Dendritic cell treated with granulocyte-macrophage colony-stimulating factor and Interleukin-4, amounts not matched to agents 40 ng/mL and 50 ng/mL, for 4 days (primary cell): ENCODE measurements around the gene DLEC1.
"Not testable (repeated sequence)": the region's sequence is repeated elsewhere in the genome, so short reads cannot be mapped to it uniquely, and the experiment has no call there.

Experiments used
- H3K27ac Mint-ChIP-seq: one replicate; pipeline ENCODE4 v1.8.0; 2022; ENCODE audit warnings: mild to moderate bottlenecking, mixed read lengths
- H3K27me3 Mint-ChIP-seq: one replicate; pipeline ENCODE4 v1.8.0; 2022; ENCODE audit warnings: mild to moderate bottlenecking, mixed read lengths
- H3K36me3 Mint-ChIP-seq: one replicate; pipeline ENCODE4 v1.8.0; 2022; ENCODE audit warnings: low read depth, mixed read lengths
- H3K4me1 Mint-ChIP-seq: one replicate; pipeline ENCODE4 v1.8.0; 2022; ENCODE audit warnings: low read depth, mixed read lengths
- H3K4me3 Mint-ChIP-seq: one replicate; pipeline ENCODE4 v1.8.0; 2022; ENCODE audit warnings: mild to moderate bottlenecking, moderate library complexity, mixed read lengths
- H3K9me3 Mint-ChIP-seq: one replicate; pipeline ENCODE4 v1.8.0; 2022; ENCODE audit warnings: mixed read lengths
- intact Hi-C: fragments of 100-400 bp; cut with micrococcal nuclease; formaldehyde crosslinking; loops from one replicate; pipeline ENCODE4 v1.15.0; 2022

DLEC1 gene

DNA sequence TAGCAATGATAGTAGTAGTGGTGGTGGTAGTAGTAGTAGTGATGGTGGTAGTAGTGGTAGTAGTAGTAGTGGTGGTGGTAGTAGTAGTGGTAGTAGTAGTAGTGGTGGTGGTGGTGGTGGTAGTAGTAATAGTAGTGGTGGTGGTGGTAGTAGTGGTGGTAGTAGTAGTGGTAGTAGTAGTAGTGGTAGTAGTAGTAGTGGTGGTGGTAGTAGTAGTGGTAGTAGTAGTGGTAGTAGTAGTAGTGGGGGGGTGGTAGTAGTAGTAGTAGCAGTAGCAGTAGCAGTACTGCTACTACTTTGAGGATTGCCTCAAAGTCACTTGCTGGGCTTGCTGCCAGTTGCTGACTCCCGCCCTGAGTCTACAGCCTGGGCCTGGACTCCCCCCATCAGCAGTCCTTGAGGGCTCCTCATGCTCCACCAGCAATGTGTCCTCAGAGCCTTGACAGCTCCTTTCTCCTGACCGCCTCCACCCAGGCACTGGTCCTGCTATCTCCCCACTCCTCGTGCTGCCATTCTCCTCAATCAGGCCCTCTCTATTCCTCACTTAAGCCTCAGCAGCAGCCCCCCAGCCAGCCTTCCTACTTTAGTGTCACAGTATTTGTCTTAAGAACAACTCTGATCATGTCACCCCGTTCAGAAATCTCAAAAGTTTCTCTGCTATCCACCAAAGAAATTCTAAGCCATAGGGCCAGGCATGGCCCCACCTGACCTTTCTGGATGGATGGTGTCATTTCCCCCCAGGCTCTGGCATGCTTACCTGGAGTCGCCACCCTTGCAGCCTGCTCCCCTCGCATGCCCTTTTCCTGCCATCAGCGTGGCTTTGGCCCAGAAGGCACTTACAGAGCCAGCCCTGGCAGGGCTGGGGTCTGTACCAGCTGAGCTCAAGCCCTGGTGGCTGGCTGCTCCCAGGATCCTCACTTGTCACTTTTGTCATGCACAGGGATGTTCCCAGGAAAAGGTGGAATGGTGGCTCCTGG is 45.6 kb downstream of the DLEC1 start:
- peaks cover 18% of the 10 kb centered on the region for H3K9me3 Mint-ChIP-seq
- no peak overlapping the region for H3K4me3 Mint-ChIP-seq
- no peak overlapping the region for H3K27ac Mint-ChIP-seq
- intact Hi-C loops = no loop called here
- H3K27me3 Mint-ChIP-seq = no peaks in the 10 kb centered on the region
- peaks cover 6% of the 10 kb centered on the region for H3K36me3 Mint-ChIP-seq
- H3K4me1 Mint-ChIP-seq = no peaks in the 10 kb centered on the region

- peaks cover 18% of the 10 kb centered on the region for H3K9me3 Mint-ChIP-seq
- H3K4me3 Mint-ChIP-seq = no peak overlapping the region
- H3K27ac Mint-ChIP-seq = no peak overlapping the region
- no peaks in the 10 kb centered on the region for H3K27me3 Mint-ChIP-seq
- peaks cover 6% of the 10 kb centered on the region for H3K36me3 Mint-ChIP-seq
- intact Hi-C loops = no loop called here
- no peaks in the 10 kb centered on the region for H3K4me1 Mint-ChIP-seq
These were observed 46.4 kb downstream of the DLEC1 start for GRCh38 chr3:38085311-38085942.

DNA sequence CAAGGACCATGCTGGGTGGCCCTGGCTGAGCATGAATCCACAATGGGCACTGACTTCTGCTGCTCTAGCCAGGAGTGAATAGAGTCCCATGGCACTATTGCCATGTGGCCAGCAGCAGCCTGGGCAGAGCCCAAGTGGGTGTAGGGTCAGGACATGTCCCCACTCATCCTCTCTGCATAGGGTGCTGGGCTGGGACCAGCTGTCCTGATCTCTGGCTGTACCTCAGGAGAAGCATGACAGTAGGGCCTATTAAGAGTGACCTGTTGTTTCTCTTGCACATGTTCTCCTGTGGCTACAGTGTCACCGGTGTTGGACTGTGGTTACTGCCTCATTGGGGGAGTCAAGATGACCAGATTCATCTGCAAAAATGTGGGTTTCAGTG is 46.9 kb downstream of the DLEC1 start:
- Mint-ChIP-seq H3K4me1 (no peaks in the 10 kb centered on the region), H3K27ac (no peak overlapping the region), H3K9me3 (peaks cover 18% of the 10 kb centered on the region), H3K36me3 (peaks cover 6% of the 10 kb centered on the region), H3K27me3 (no peaks in the 10 kb centered on the region), H3K4me3 (no peak overlapping the region)
- intact Hi-C loops = no loop called here

DNA sequence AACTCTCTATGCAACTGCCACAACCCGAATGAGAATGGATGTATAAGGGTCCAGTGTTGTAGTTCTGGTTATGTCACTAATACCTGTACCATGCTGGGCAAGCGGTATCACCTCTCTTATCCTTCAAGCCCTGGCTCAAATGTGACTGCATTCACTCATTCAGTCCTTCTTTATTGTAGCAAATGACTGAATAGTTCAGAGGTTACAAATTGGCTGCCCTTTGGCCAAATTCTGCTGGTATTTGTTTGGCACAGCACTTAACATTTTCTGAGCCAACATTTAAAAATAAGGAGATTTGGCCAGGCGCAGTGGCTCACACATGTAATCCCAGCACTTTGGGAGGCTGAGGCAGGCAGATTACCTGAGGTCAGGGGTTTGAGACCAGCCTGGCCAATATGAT is 47.5 kb downstream of the DLEC1 start:
- intact Hi-C loops = no loop called here
- H3K9me3 Mint-ChIP-seq = peaks cover 18% of the 10 kb centered on the region
- no peak overlapping the region for H3K4me3 Mint-ChIP-seq
- H3K27me3 Mint-ChIP-seq = no peaks in the 10 kb centered on the region
- H3K4me1 Mint-ChIP-seq = no peaks in the 10 kb centered on the region
- H3K36me3 Mint-ChIP-seq = peaks cover 6% of the 10 kb centered on the region
- H3K27ac Mint-ChIP-seq = no peak overlapping the region

DNA sequence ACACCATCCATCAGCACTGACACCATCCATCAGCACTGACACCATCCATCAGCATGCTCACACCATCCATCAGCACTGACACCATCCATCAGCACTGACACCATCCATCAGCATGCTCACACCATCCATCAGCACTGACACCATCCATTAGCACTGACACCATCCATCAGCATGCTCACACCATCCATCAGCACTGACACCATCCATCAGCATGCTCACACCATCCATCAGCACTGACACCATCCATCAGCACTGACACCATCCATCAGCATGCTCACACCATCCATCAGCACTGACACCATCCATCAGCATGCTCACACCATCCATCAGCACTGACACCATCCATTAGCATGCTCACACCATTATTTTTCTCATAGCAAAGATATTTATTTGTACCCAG is 48.3 kb downstream of the DLEC1 start:
- H3K27me3 Mint-ChIP-seq, H3K27ac Mint-ChIP-seq, H3K4me3 Mint-ChIP-seq, intact Hi-C loops, H3K36me3 Mint-ChIP-seq, H3K4me1 Mint-ChIP-seq: not testable (repeated sequence)
- H3K9me3 Mint-ChIP-seq = peaks cover 16% of the 10 kb centered on the region

- Mint-ChIP-seq H3K27me3 (peaks cover 2% of the 10 kb centered on the region), H3K4me1 (no peaks in the 10 kb centered on the region), H3K9me3 (peaks cover 10% of the 10 kb centered on the region), H3K36me3 (peaks cover 6% of the 10 kb centered on the region), H3K4me3 (no peak overlapping the region), H3K27ac (no peak overlapping the region)
- intact Hi-C loops = no loop called here
These were observed 49.4 kb downstream of the DLEC1 start for GRCh38 chr3:38088126-38089078.

DNA sequence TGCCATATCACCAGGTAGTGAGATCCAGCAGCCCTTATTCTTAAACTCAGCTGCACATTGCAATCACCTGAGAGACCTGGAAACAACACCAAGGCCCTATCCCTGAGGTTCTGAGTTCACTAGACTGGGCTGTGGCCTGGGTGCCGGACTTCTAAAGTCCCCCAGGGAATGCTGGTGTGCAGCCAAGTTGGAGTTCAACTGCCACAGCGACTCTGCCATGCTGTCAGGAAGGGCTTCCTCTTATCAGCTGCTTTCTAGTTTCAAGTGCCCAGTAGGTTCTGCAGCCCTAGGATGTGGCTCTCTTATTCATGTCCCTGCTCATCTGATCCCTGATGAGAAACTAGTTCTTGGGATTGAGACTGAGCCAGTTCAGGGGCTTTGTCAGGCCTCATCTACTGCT is 50.2 kb downstream of the DLEC1 start:
- Mint-ChIP-seq H3K4me1 (no peaks in the 10 kb centered on the region), H3K36me3 (peaks cover 4% of the 10 kb centered on the region), H3K27ac (no peak overlapping the region), H3K27me3 (peaks cover 2% of the 10 kb centered on the region), H3K4me3 (no peak overlapping the region), H3K9me3 (peaks cover 5% of the 10 kb centered on the region)
- intact Hi-C loops = no loop called here

GRCh38 chr3:38090453-38090852 is 51.4 kb downstream of the DLEC1 start:
- Mint-ChIP-seq H3K4me1 (no peaks in the 10 kb centered on the region), H3K4me3 (no peak overlapping the region), H3K9me3 (no peaks in the 10 kb centered on the region), H3K27ac (no peak overlapping the region), H3K36me3 (no peaks in the 10 kb centered on the region), H3K27me3 (peaks cover 2% of the 10 kb centered on the region)
- intact Hi-C loops = no loop called here

DNA sequence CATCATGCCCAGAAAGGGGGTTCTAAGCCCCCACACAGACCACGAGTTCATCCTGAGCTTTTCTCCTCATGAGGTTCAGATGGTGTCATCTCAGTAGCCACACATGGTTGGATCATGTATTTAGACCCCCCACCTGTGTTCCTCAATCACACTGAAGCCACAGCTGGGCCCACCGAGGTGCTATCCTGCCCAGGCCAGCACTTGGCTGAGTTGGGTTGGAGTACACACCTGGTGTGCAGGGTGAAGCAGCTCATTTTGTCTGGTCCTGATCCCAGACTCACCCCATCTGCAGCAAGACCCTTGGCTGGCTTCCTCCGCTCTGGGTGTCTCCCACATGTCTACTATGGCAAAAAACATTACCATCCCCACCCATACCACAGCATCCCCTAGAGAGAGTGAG is 56.0 kb downstream of the DLEC1 start:
- H3K9me3 Mint-ChIP-seq = no peaks in the 10 kb centered on the region
- intact Hi-C loops = no loop called here
- peaks cover 2% of the 10 kb centered on the region for H3K27me3 Mint-ChIP-seq

DNA sequence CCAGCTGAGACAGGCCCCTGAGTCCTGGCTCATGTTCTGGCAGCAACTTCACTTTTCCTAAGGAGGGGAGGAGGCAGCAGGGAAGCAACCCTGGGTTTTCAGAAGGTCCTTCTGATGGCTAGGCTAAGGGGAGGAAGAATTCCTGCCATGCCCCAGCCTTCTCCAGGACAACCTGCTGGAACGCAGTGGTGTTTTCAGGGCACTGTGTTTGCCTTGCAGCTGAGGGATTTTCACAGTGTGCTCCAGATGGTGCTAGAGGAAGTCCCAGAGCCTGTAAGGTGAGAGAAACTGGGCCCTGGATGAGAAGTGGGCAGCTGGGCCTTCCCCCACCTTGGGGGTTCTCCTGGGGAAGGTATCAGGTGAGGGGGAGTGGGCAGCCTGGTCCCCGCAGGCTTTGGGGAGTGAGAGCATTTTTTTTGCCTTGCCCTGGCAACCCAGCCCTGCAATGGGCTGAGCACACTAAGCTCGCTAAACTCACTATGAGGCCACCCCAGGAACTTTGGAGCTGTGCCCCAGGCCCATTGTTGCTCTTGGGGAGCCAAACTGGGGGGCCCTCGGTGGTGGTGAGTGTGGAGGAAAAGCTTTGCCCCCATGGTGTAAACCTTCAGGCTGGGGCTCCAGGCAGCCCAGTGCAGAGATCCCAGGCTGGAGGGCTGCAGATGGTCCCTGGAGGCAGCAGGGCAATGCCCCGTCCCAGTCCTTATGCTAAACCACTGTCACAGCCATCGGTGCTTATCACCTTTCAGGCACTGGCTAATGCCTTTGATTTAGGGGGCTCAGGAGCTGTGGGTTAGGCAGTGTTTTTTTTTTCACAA is 56.9 kb downstream of the DLEC1 start:
- intact Hi-C loops = no loop called here
- Mint-ChIP-seq H3K36me3 (no peaks in the 10 kb centered on the region), H3K27me3 (peaks cover 2% of the 10 kb centered on the region), H3K4me1 (no peaks in the 10 kb centered on the region), H3K4me3 (no peak overlapping the region), H3K27ac (no peak overlapping the region), H3K9me3 (no peaks in the 10 kb centered on the region)

More for the DNA sequence above, 56.0 kb downstream of the DLEC1 start:
- Mint-ChIP-seq H3K36me3 (no peaks in the 10 kb centered on the region), H3K4me1 (no peaks in the 10 kb centered on the region), H3K4me3 (no peak overlapping the region), H3K27ac (no peak overlapping the region)

GRCh38 chr3:38097446-38098375 is 58.7 kb downstream of the DLEC1 start:
- Mint-ChIP-seq H3K36me3 (no peaks in the 10 kb centered on the region), H3K9me3 (no peaks in the 10 kb centered on the region), H3K4me1 (peaks cover 13% of the 10 kb centered on the region), H3K27me3 (peaks cover 2% of the 10 kb centered on the region), H3K27ac (no peak overlapping the region), H3K4me3 (no peak overlapping the region)
- intact Hi-C loops = no loop called here

DNA sequence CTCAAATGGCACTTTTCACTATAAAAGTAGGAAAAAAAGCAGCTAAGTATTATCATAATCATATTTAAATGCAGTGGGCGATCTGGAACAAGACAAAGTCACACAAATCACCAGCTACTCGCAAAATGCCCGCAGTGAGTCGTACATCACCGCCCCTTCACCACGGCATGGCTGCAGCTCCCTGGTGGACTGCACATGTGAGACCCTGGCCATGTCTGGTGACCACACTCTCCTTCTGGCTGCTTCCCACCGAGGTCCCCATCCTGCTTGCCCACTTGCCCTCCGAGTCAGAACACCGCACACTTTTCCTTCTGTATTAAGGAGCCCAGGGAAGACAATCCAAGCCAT is 59.3 kb downstream of the DLEC1 start:
- H3K27me3 Mint-ChIP-seq = no peaks in the 10 kb centered on the region
- H3K4me3 Mint-ChIP-seq = no peak overlapping the region
- H3K4me1 Mint-ChIP-seq = peaks cover 19% of the 10 kb centered on the region

More for the DNA sequence above, 59.3 kb downstream of the DLEC1 start:
- Mint-ChIP-seq H3K36me3 (no peaks in the 10 kb centered on the region), H3K27ac (no peak overlapping the region), H3K9me3 (no peaks in the 10 kb centered on the region)
- intact Hi-C loops = no loop called here
